Measurements from ENCODE around the gene TP73. TPM values are rescaled to one million over a fixed set of nuclear protein-coding genes. Genes with fewer than 3 reads are reported as not detected.
"Not testable (repeated sequence)": the region's sequence is repeated elsewhere in the genome, so short reads cannot be mapped to it uniquely, and the experiment has no call there.

TP73 gene
- polyA plus RNA-seq, 10 donors = 0.60 to 3.2 (median 0.91) TPM

GRCh38 chr1:3618531-3618880, 33.8 kb upstream of the TP73 start:
- DNase-seq = no peak

- DNase-seq = peak; percentile 70 to 85 (median 82)
Measured at GRCh38 chr1:3618881-3619671, 33.2 kb upstream of the TP73 start.

DNA sequence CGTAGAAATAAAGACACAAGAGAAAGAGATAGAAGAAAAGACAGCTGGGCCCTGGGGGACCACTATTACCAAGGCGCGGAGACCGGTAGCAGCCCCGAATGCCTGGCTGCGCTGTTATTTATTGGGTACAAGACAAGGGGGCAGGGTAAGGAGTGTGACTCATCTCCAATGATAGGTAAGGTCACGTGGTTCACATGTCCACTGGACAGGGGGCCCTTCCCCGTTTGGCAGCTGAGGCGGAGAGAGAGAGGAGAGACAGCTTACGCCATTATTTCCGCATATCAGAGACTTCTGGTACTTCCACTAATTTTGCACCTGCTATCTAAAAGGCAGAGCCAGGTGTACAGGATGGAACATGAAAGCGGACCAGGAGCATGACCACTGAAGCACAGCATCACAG, 31.6 kb upstream of the TP73 start:
- DNase-seq = no peak

- DNase-seq = not testable (repeated sequence)
Measured at GRCh38 chr1:3621151-3621671, 31.1 kb upstream of the TP73 start.

- DNase-seq = not testable (repeated sequence)
Measured at GRCh38 chr1:3622102-3622501, 30.2 kb upstream of the TP73 start.

DNA sequence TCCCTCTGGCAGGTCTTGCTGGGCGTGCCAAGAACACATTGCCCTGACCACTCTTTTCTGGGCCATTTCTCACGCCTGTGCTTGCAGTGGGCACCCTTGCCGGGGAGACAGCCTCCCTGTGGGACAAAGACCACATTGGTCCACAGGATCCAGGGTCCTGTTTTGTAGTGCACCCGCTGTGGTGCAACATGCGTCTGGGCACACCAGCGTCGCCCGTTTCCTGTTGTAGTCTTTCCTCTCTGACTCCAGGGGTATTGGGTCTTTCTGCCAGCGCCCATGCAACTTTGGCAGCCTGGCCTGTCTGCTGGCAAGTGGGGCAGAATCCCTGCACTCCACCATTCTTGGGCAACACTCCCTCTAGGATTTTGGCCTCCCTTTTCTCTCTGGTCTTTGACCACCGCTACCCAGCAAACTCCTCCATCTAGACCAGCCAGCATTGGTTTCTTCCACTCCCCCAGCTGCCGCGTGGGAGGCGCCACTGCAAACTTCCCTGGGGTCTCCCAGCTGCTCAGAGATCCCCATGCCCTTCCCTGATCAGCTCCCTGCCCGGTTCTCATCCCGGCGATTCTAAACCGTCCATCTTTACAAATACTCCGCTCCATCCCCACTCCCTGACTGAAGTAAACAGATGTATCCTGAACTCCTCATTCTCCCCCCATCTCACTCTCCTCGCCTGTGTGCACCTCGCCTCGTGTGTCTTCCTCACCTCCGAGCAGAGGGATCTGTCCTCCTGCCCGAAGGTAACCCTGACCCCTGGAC, 28.7 kb upstream of the TP73 start:
- DNase-seq = no peak

GRCh38 chr1:3624200-3625136, 27.8 kb upstream of the TP73 start, which contains the start of gene TPRG1L:
Gene TPRG1L (plus strand): TSS chr1:3625015. CDS start chr1:3625073, 58 bp downstream.
- peak; percentile 97 to 99 (median 97) for DNase-seq

- peak in 2 of 3 donors; percentile 16 to 38 for DNase-seq
Measured at GRCh38 chr1:3625151-3625907, 27.0 kb upstream of the TP73 start.

DNA sequence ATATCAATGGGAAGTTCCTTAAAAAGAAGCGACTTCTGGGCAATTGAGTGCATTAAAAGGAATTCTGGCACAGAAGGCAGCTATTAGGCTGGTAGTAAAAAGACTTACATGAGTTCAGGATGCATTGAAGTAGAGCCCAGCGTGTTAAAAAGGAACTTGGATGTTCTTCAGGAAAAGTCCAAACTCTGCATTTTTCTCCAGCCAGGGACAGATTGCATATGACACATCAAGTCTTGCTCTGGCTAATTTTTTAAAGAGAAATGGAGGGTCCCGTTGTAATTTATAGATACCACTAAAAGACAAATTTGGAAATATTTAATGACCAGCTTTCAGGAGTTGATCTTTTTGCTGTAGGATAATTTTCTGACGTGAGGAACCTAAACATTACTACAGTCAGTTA, 26.3 kb upstream of the TP73 start:
- DNase-seq = no peak

- no peak for DNase-seq
Measured at GRCh38 chr1:3627515-3628253, 24.6 kb upstream of the TP73 start.

GRCh38 chr1:3628445-3628844, 23.9 kb upstream of the TP73 start:
- no peak for DNase-seq

- no peak for DNase-seq
Measured at GRCh38 chr1:3629561-3630160, 22.7 kb upstream of the TP73 start.

DNA sequence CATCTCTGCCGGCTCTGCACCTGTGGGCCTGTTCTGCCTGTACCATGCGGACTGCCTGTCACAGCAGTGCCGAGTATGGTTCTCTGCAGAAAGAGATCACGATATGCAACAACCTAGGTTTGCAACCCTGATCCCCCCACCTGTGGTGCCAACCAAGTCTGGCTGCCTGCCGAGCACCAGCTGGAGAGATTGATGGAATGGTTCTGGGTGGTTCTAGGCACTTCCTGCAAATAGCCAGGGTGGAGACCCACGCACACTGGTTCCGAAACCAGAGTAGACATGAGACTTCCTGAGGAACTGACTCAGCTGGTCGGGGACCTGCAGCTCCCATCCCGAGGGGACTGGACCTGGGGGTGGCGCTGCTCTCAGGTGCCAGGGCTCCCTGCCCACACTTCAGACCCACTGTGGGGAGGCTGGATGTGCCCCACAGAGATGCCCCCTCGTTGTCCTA, 22.1 kb upstream of the TP73 start:
- DNase-seq = no peak

GRCh38 chr1:3630914-3631313, 21.4 kb upstream of the TP73 start:
- no peak for DNase-seq

GRCh38 chr1:3631320-3632260, 20.7 kb upstream of the TP73 start:
- no peak for DNase-seq

DNA sequence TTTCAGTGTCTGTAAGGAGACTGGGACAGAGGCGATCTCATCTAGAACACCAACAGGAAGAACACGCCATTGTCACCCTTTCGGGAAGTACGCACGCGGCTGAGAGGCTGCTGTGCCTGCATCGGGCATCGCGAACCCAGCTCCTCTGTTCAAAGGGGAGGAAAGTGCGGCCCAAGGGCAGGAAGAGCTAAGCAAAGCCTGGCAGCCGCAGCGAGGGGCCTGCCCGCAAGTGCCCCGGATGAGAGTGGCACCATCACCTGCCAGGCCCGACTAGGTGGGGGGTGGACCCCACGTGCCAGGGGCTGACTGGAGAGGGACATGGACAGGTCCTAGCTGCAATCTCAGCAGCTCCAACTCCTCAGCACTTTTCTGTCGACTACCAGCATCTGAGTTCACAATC, 20.0 kb upstream of the TP73 start:
- DNase-seq = no peak

- no peak for DNase-seq
Measured at GRCh38 chr1:3632716-3633343, 19.5 kb upstream of the TP73 start.
